HepG2 (cell line): ENCODE measurements around the gene KRT79. TPM values are rescaled to one million over a fixed set of nuclear protein-coding genes. Genes with fewer than 3 reads are reported as not detected.

Experiments used
- ATAC-seq: fragments of 200-7000 bp; cut with Tn5 transposase; 3 replicates; pipeline ENCODE4 v1.9.1; 2020; ENCODE audit warnings: mild to moderate bottlenecking, moderate library complexity
- BruUV-seq: library from RNA; stranded (reverse); fragments of 400-500 nt; replicated peaks from 2 replicates; lab custom pipeline; 2021; lab: Mats Ljungman, UMichigan
- CTCF ChIA-PET: fragments of 300-600 bp; formaldehyde crosslinking; extraction: SDS; loops from one replicate; lab custom pipeline; 2021; ENCODE audit warnings: low total read pairs, inconsistent platforms, low intra/inter-chr PET ratio; lab: Yijun Ruan, JAX
- POLR2A ChIA-PET: fragments of 350-600 bp; sonication (Branson Sonifier 250); formaldehyde crosslinking; loops from one replicate; lab custom pipeline; 2020; ENCODE audit warnings: antibody characterized with exemption, inconsistent platforms; lab: Yijun Ruan, JAX
- DNase-seq: peaks from one replicate; pipeline ENCODE4 v3.0.0-alpha.2; 2015; ENCODE audit warnings: low spot score
- FAIRE-seq: peaks from 3 replicates; lab custom pipeline; 2011; peaks lifted over from hg19 to GRCh38; lab: Jason Lieb, UNC
- H2AFZ ChIP-seq: one replicate; pipeline ENCODE4 v1.6.1; 2011; ENCODE audit warnings: low read length, inconsistent platforms
- H3K27ac ChIP-seq: fragments of 300-600 bp; 3 replicates; pipeline ENCODE4 v1.8.0; 2011; ENCODE audit warnings: mixed run types, mild to moderate bottlenecking, mixed read lengths, low read length, inconsistent platforms; ENCODE audit not compliant: insufficient read depth; ENCODE audit errors: extremely low read length
- H3K27me3 ChIP-seq, 2 experiments: fragments of 200-600 bp in 1 of 2; 2 replicates in 1 of 2; 3 replicates in 1 of 2; pipeline versions ENCODE4 v1.6.0 to v1.8.0; 2011; ENCODE audit warnings: low read length in 2 of 2, mild to moderate bottlenecking in 2 of 2, moderate library complexity in 2 of 2, inconsistent platforms in 1 of 2; ENCODE audit not compliant: insufficient read depth in 2 of 2, control insufficient read depth in 1 of 2
- H3K36me3 ChIP-seq, 2 experiments: fragments of 200-600 bp in 1 of 2; replicated peaks in 1 of 2; 2 replicates in 1 of 2; 3 replicates in 1 of 2; pipeline versions ENCODE4 v1.5.1 to v1.8.0; 2011; ENCODE audit warnings: low read length in 2 of 2, inconsistent platforms in 1 of 2; ENCODE audit not compliant: insufficient read depth in 2 of 2, control insufficient read depth in 1 of 2
- H3K4me1 ChIP-seq: 2 replicates; pipeline ENCODE4 v1.5.1; 2012; ENCODE audit warnings: low read length, inconsistent platforms; ENCODE audit not compliant: insufficient read depth
- H3K4me2 ChIP-seq: 2 replicates; pipeline ENCODE4 v1.6.0; 2011; ENCODE audit warnings: low read depth, low read length, inconsistent platforms
- H3K4me3 ChIP-seq, 3 experiments: fragments of 200-600 bp in 1 of 3; sonication (generic), shearing (Covaris generic) in 1 of 3; replicated peaks in 1 of 3; 2 replicates each; pipeline ENCODE4 v1.5.1; 2011 to 2016; ENCODE audit warnings: low read length in 3 of 3, inconsistent platforms in 2 of 3, low read depth in 2 of 3, mild to moderate bottlenecking in 2 of 3, control low read depth in 1 of 3, mixed read lengths in 1 of 3; ENCODE audit not compliant: insufficient read depth in 1 of 3
- H3K79me2 ChIP-seq: one replicate; pipeline ENCODE4 v1.6.1; 2011; ENCODE audit warnings: low read length, inconsistent platforms; ENCODE audit not compliant: insufficient read depth
- H3K9ac ChIP-seq: 2 replicates; pipeline ENCODE4 v1.6.0; 2011; ENCODE audit warnings: mild to moderate bottlenecking, low read depth, low read length, inconsistent platforms; ENCODE audit not compliant: insufficient read depth
- H3K9me3 ChIP-seq: 2 replicates; pipeline ENCODE4 v1.5.1; 2012; ENCODE audit warnings: mild to moderate bottlenecking, low read length
- H4K20me1 ChIP-seq: 2 replicates; pipeline ENCODE4 v1.6.0; 2011; ENCODE audit warnings: inconsistent platforms, mild to moderate bottlenecking, low read length, moderate library complexity; ENCODE audit not compliant: insufficient read depth
- FOXK1 ChIP-seq: sonication (generic); formaldehyde crosslinking; IDR thresholded peaks from 2 replicates; pipeline ENCODE4 v1.4.0; 2020; ENCODE audit warnings: low read depth, missing genetic modification reagents, borderline replicate concordance
- HOXA9 ChIP-seq: sonication (generic); formaldehyde crosslinking; IDR thresholded peaks from 2 replicates; pipeline ENCODE4 v1.8.1; 2022; ENCODE audit warnings: missing genetic modification reagents, mild to moderate bottlenecking, moderate library complexity, borderline replicate concordance
- RARG ChIP-seq: sonication (generic); formaldehyde crosslinking; IDR thresholded peaks from 2 replicates; pipeline ENCODE4 v1.4.0; 2020; ENCODE audit warnings: low read depth, mild to moderate bottlenecking, missing genetic modification reagents
- RBM39 ChIP-seq: fragments of 200-400 bp; formaldehyde crosslinking; IDR thresholded peaks from one replicate; pipeline ENCODE4 v1.6.1; 2018; ENCODE audit warnings: antibody characterized with exemption, mild to moderate bottlenecking, low read depth, low read length; ENCODE audit not compliant: poor library complexity, severe bottlenecking
- YY1 ChIP-seq: IDR thresholded peaks from 2 replicates; pipeline ENCODE4 v1.6.1; 2011; ENCODE audit warnings: low read length, low read depth, moderate library complexity, mild to moderate bottlenecking; ENCODE audit not compliant: insufficient read depth, insufficient replicate concordance
- ZBTB21 ChIP-seq: sonication (generic); formaldehyde crosslinking; IDR thresholded peaks from 2 replicates; pipeline ENCODE4 v1.4.0; 2020; ENCODE audit warnings: missing genetic modification reagents
- ZFP82 ChIP-seq: sonication (generic); formaldehyde crosslinking; IDR thresholded peaks from 2 replicates; pipeline ENCODE4 v1.5.1; 2020; ENCODE audit warnings: mild to moderate bottlenecking, missing genetic modification reagents, borderline replicate concordance
- ZKSCAN1 ChIP-seq: fragments of 150-350 bp; IDR thresholded peaks from 2 replicates; pipeline ENCODE4 v1.6.1; 2014; ENCODE audit warnings: low read length
- ZNF484 ChIP-seq: sonication (generic); formaldehyde crosslinking; IDR thresholded peaks from 2 replicates; pipeline ENCODE4 v1.5.1; 2020; ENCODE audit warnings: mild to moderate bottlenecking, low read depth, missing genetic modification reagents, borderline replicate concordance
- ZNF790 ChIP-seq: sonication (generic); formaldehyde crosslinking; IDR thresholded peaks from 2 replicates; pipeline ENCODE4 v1.8.0; 2022; ENCODE audit warnings: missing genetic modification reagents, mild to moderate bottlenecking, borderline replicate concordance
- WGBS: methylation state at CpG from one replicate; pipeline ENCODE4 v1.1.6; 2017; ENCODE audit warnings: low lambda C conversion rate; 5-methylcytosine and 5-hydroxymethylcytosine counted together
- in situ Hi-C: cut with HindIII; loops from 2 replicates; pipeline ENCODE4 v1.10.0; 2017; ENCODE audit warnings: low pct_unique_long_range_greater_than_20kb; ENCODE audit not compliant: extremely low pct_ligation_motif_present
- intact Hi-C: fragments of 100-400 bp; cut with micrococcal nuclease; formaldehyde crosslinking; loops from one replicate; pipeline ENCODE4 v1.10.0; 2022; ENCODE audit not compliant: unreplicated experiment
- polyA plus RNA-seq, 8 experiments: library from polyadenylated mRNA; depleted of rRNA in 3 of 8; stranded (reverse) in 7 of 8; unstranded in 1 of 8; fragments of >200 nt; fragmentation: Illumina TruSeq in 4 of 8; extraction: Trizol in 4 of 8; gene quantifications; 2 replicates each; pipeline versions ENCODE4 v1.2.1 to v1.2.3, GENCODE V29; 2011 to 2016; ENCODE audit warnings: low read depth in 4 of 8, missing spikeins in 1 of 8, mixed read lengths in 1 of 8; ENCODE audit not compliant: insufficient read depth in 1 of 8
- total RNA-seq, 5 experiments: library from RNA; depleted of rRNA; stranded (reverse); fragments of >200 nt; fragmentation: Illumina TruSeq; extraction: Trizol; gene quantifications; 2 replicates each; pipeline ENCODE4 v1.2.3, GENCODE V29; 2016; ENCODE audit warnings: low read depth in 1 of 5
- TF ChIP-seq, protein P1 (sequence below): sonication (generic); formaldehyde crosslinking; conservative IDR thresholded peaks from 2 replicates; pipeline ENCODE4 v1.8.0; 2022; ENCODE audit warnings: missing genetic modification reagents

The KRT79 gene
- total and polyA plus RNA-seq, 2 of the 13 experiments (the other 11 are each of a cell fraction or from before 2014, with no cell fraction given): 0.09 TPM; not detected in 1

DNA sequence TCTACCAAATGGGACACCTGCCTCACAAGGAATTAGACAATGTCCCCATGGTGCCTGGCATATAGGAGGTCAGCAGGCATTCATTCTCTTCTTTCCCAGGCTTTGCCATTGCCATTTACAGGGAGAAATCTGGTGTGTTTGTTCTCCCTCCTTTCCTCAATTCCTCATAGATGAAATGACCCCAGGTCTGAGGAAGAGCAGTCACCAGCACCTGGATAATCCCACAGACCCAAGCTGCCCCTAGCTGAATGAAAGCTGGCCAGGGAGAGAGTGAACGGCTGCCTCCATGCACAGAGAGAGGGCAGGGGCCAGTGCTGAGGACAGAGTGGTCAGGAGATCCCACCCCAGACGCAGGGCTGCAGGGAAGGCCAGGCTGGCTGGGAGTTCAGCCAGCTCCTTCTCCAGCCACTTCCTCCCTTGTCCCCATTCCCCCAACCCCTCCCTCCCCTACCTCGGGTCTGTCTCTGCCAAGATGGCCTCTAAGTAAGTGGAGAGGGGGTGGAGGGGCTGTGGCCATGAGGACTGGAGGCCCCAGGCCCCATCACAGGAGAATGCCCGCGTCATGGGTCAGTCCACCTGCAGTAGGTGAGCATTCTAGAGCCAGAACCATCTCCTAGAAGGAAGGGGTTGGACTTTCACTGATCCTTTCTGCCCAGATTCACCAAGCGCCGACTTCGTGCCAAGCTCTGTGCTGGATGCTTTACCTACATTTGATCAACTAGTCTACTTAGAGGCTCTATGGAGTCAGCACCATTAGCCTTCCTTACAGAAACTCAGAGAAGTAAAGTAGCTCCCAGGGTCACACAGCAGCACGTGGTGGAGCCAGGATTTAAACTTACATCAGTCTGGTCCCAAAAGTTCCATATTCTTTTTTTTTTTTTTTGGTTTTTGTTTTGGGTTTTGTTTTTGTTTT, 18.2 kb downstream of the KRT79 start:
- ChIA-PET CTCF (no interaction called here), POLR2A (no interaction called here)
- DNase-seq (no peak), ATAC-seq (no peak), FAIRE-seq (no peak)
- in situ Hi-C loops (no loop called here), intact Hi-C loops (no loop called here)
- Histone ChIP-seq H3K4me1 (no peaks in the 10 kb centered on the region), H3K27me3 (peaks cover 4 to 47% of the 10 kb centered on the region in 2 experiments; a peak in 4 of 5 replicates), H4K20me1 (no peaks in the 10 kb centered on the region), H3K9me3 (no peaks in the 10 kb centered on the region), H3K27ac (no peak overlapping the region), H3K4me2 (no peak overlapping the region), H3K4me3 (no peak overlapping the region), H3K79me2 (no peaks in the 10 kb centered on the region), H2AFZ (no peak overlapping the region), H3K9ac (no peak overlapping the region), H3K36me3 (no peaks in the 10 kb centered on the region)
- no peak for TF ChIP-seq RARG (CRISPR knock-in tag)
- no peak for TF ChIP-seq RBM39
- TF ChIP-seq ZNF790 (CRISPR knock-in tag): no peak
- TF ChIP-seq, protein P1, sequence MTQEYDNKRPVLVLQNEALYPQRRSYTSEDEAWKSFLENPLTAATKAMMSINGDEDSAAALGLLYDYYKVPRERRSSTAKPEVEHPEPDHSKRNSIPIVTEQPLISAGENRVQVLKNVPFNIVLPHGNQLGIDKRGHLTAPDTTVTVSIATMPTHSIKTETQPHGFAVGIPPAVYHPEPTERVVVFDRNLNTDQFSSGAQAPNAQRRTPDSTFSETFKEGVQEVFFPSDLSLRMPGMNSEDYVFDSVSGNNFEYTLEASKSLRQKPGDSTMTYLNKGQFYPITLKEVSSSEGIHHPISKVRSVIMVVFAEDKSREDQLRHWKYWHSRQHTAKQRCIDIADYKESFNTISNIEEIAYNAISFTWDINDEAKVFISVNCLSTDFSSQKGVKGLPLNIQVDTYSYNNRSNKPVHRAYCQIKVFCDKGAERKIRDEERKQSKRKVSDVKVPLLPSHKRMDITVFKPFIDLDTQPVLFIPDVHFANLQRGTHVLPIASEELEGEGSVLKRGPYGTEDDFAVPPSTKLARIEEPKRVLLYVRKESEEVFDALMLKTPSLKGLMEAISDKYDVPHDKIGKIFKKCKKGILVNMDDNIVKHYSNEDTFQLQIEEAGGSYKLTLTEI (CRISPR knock-in tag): no peak
- TF ChIP-seq ZFP82 (CRISPR knock-in tag): no peak
- no peak for TF ChIP-seq ZBTB21 (CRISPR knock-in tag)
- TF ChIP-seq YY1: no peak
- no peak for TF ChIP-seq HOXA9 (CRISPR knock-in tag)
- no peak for TF ChIP-seq ZNF484 (CRISPR knock-in tag)
- no peak for TF ChIP-seq FOXK1 (CRISPR knock-in tag)
- no peak for TF ChIP-seq ZKSCAN1
- no TSS peak for BruUV-seq
- 18% methylated on average over 3 of the region's 9 CpGs for WGBS
